HG03432 (cell line): Measurements from ENCODE around the gene CRYBA1.
"Not testable (repeated sequence)": the region's sequence is repeated elsewhere in the genome, so short reads cannot be mapped to it uniquely, and the experiment has no call there.

Experiments
- ATAC-seq: cut with Tn5 transposase; IDR thresholded peaks from one replicate; pipeline ENCODE4 v1.9.1; 2021; ENCODE audit warnings: mild to moderate bottlenecking, moderate library complexity; ENCODE audit not compliant: unreplicated experiment

Gene CRYBA1

GRCh38 chr17:29237476-29238132 is 9.1 kb upstream of the CRYBA1 start:
- ATAC-seq, result no peak

- ATAC-seq, result no peak
These were observed 8.4 kb upstream of the CRYBA1 start for GRCh38 chr17:29238133-29238850.

- ATAC-seq, result no peak
These were observed 6.2 kb upstream of the CRYBA1 start for GRCh38 chr17:29240477-29240876.

- ATAC-seq, result no peak
These were observed 5.4 kb upstream of the CRYBA1 start for GRCh38 chr17:29240968-29241963.

- no peak for ATAC-seq
These were observed 4.6 kb upstream of the CRYBA1 start for GRCh38 chr17:29242051-29242450.

- ATAC-seq, result no peak
These were observed 3.9 kb upstream of the CRYBA1 start for GRCh38 chr17:29242790-29243189.

- no peak for ATAC-seq
These were observed 2.9 kb upstream of the CRYBA1 start for GRCh38 chr17:29243792-29244191.

GRCh38 chr17:29245401-29245800 is 1.3 kb upstream of the CRYBA1 start:
- ATAC-seq, result no peak

- ATAC-seq, result no peak
These were observed 560 bp downstream of the CRYBA1 start for GRCh38 chr17:29247219-29247618.

- no peak for ATAC-seq
These were observed 2.2 kb downstream of the CRYBA1 start for GRCh38 chr17:29248845-29249244.

GRCh38 chr17:29250666-29251065 is 4.0 kb downstream of the CRYBA1 start:
- ATAC-seq, result no peak

- ATAC-seq, result no peak
These were observed 4.5 kb downstream of the CRYBA1 start for GRCh38 chr17:29251184-29251583.

GRCh38 chr17:29252101-29252791 is 5.6 kb downstream of the CRYBA1 start:
- ATAC-seq, result no peak

GRCh38 chr17:29253037-29253436 is 6.4 kb downstream of the CRYBA1 start:
- ATAC-seq, result no peak

GRCh38 chr17:29255926-29256522 is 9.4 kb downstream of the CRYBA1 start:
- no peak for ATAC-seq

- ATAC-seq, result no peak
These were observed 10.2 kb downstream of the CRYBA1 start for GRCh38 chr17:29256735-29257466.

- ATAC-seq, result no peak
These were observed 11.1 kb downstream of the CRYBA1 start for GRCh38 chr17:29257756-29258155.

- ATAC-seq, result no peak
These were observed 17.3 kb downstream of the CRYBA1 start for GRCh38 chr17:29263916-29264315.

- not testable (repeated sequence) for ATAC-seq
These were observed 25.3 kb downstream of the CRYBA1 start for GRCh38 chr17:29271980-29272379.

- ATAC-seq, result no peak
These were observed 27.3 kb downstream of the CRYBA1 start for GRCh38 chr17:29273924-29274323.
